Renal pelvis (tissue), 4 donors: Measurements from ENCODE around the gene FCMR. TPM values are rescaled to one million over a fixed set of nuclear protein-coding genes. Genes with fewer than 3 reads are reported as not detected.

Experiments
- DNase-seq: peaks from one replicate; pipeline ENCODE4 v3.0.0-alpha.2; 2013
- polyA plus RNA-seq, 3 donors: library from polyadenylated mRNA; unstranded; fragments of 120-200 nt; gene quantifications; one replicate each; pipeline ENCODE4 v1.2.1, GENCODE V29; 2013; ENCODE audit not compliant: insufficient read length in 3 of 3

Gene FCMR
- polyA plus RNA-seq, 3 donors = 1.6 to 2.5 (median 2.2) TPM

GRCh38 chr1:206951318-206952100 lies 29.8 kb upstream of the FCMR start:
- peak; percentile 66 for DNase-seq

- no peak for DNase-seq
Measured at GRCh38 chr1:206949641-206950040, 27.9 kb upstream of the FCMR start.

- no peak for DNase-seq
Measured at GRCh38 chr1:206949208-206949607, 27.5 kb upstream of the FCMR start.

- DNase-seq = no peak
Measured at GRCh38 chr1:206947255-206947654, 25.5 kb upstream of the FCMR start.

- no peak for DNase-seq
Measured at GRCh38 chr1:206946261-206946660, 24.5 kb upstream of the FCMR start, which contains the start of gene PIGR. PIGR (minus strand) TSS chr1:206946466; CDS start chr1:206940531, 5,935 bp downstream.

GRCh38 chr1:206945779-206946178 lies 24.0 kb upstream of the FCMR start:
- DNase-seq = no peak

GRCh38 chr1:206944703-206945102 lies 23.0 kb upstream of the FCMR start:
- no peak for DNase-seq

GRCh38 chr1:206941766-206942418 lies 20.2 kb upstream of the FCMR start:
- no peak for DNase-seq

- DNase-seq = no peak
Measured at GRCh38 chr1:206940588-206940936, 18.8 kb upstream of the FCMR start.

GRCh38 chr1:206939841-206940587 lies 18.3 kb upstream of the FCMR start:
- no peak for DNase-seq

GRCh38 chr1:206939131-206939530 lies 17.4 kb upstream of the FCMR start:
- DNase-seq = no peak

- no peak for DNase-seq
Measured at GRCh38 chr1:206937425-206937824, 15.7 kb upstream of the FCMR start.

- no peak for DNase-seq
Measured at GRCh38 chr1:206935491-206936067, 13.8 kb upstream of the FCMR start.

- no peak for DNase-seq
Measured at GRCh38 chr1:206933333-206933945, 11.7 kb upstream of the FCMR start.

- DNase-seq = no peak
Measured at GRCh38 chr1:206932177-206932576, 10.4 kb upstream of the FCMR start.

GRCh38 chr1:206931709-206932108 lies 10.0 kb upstream of the FCMR start:
- no peak for DNase-seq

- no peak for DNase-seq
Measured at GRCh38 chr1:206930210-206930798, 8.6 kb upstream of the FCMR start.

- no peak for DNase-seq
Measured at GRCh38 chr1:206929524-206929923, 7.8 kb upstream of the FCMR start.

GRCh38 chr1:206926286-206926685 lies 4.5 kb upstream of the FCMR start:
- no peak for DNase-seq

GRCh38 chr1:206925106-206925736 lies 3.5 kb upstream of the FCMR start:
- no peak for DNase-seq

GRCh38 chr1:206924592-206925105 lies 2.9 kb upstream of the FCMR start:
- no peak for DNase-seq
